Body of pancreas (tissue), 4 donors: ENCODE data around the gene IL1RAPL2.

Experiments
- CTCF ChIP-seq, 7 experiments: fragments of 450-650 bp in 4 of 7; fragments of 200-600 bp in 3 of 7; sonication (generic) in 3 of 7; IDR thresholded peaks; one replicate each; pipeline ENCODE4 v1.5.1; 2016 to 2019; ENCODE audit warnings: antibody characterized with exemption in 7 of 7
- POLR2A ChIP-seq, 3 donors: fragments of 450-650 bp; IDR thresholded peaks; one replicate each; pipeline ENCODE4 v1.6.1; 2016; ENCODE audit warnings: antibody characterized with exemption in 3 of 3, mild to moderate bottlenecking in 2 of 3

- TF ChIP-seq CTCF (IDR thresholded peaks at IDR 0.05) (no peak), POLR2A (IDR thresholded peaks at IDR 0.05) (no peak)
These were observed 984.2 kb downstream of the IL1RAPL2 start for GRCh38 chrX:105550043-105550663.
